ENCODE data around the gene RFX3.

RFX3 gene

GRCh38 chr9:3261484-3261883 is 264.3 kb downstream of the RFX3 start:
- no peak for DNase-seq (ENCODE audit: low read depth, low spot score)
- no peak overlapping the region for H3K4me3 ChIP-seq (ENCODE audit: low read length)

GRCh38 chr9:3256571-3257330 is 269.1 kb downstream of the RFX3 start:
- DNase-seq (ENCODE audit: low read depth, low spot score) = no peak
- no peak overlapping the region for H3K4me3 ChIP-seq (ENCODE audit: low read length)

- no peak overlapping the region for H3K4me3 ChIP-seq (ENCODE audit: low read length)
- no peak for DNase-seq (ENCODE audit: low read depth, low spot score)
Measured at GRCh38 chr9:3251309-3251708, 274.5 kb downstream of the RFX3 start.

GRCh38 chr9:3250741-3251140 is 275.1 kb downstream of the RFX3 start:
- no peak for DNase-seq (ENCODE audit: low read depth, low spot score)
- no peak overlapping the region for H3K4me3 ChIP-seq (ENCODE audit: low read length)

GRCh38 chr9:3247211-3247610 is 278.6 kb downstream of the RFX3 start:
- DNase-seq (ENCODE audit: low read depth, low spot score) = no peak

GRCh38 chr9:3246241-3246640 is 279.6 kb downstream of the RFX3 start:
- no peak overlapping the region for H3K4me3 ChIP-seq (ENCODE audit: low read length)
- no peak for DNase-seq (ENCODE audit: low read depth, low spot score)

More at GRCh38 chr9:3247211-3247610, 278.6 kb downstream of the RFX3 start:
- no peak overlapping the region for H3K4me3 ChIP-seq (ENCODE audit: low read length)

- no peak overlapping the region for H3K4me3 ChIP-seq (ENCODE audit: low read length)
- no peak for DNase-seq (ENCODE audit: low read depth, low spot score)
Measured at GRCh38 chr9:3244963-3245653, 280.7 kb downstream of the RFX3 start.

- no peak for DNase-seq (ENCODE audit: low read depth, low spot score)
- no peak overlapping the region for H3K4me3 ChIP-seq (ENCODE audit: low read length)
Measured at GRCh38 chr9:3243683-3244082, 282.1 kb downstream of the RFX3 start.

GRCh38 chr9:3241290-3241689 is 284.5 kb downstream of the RFX3 start:
- no peak for DNase-seq (ENCODE audit: low read depth, low spot score)
- H3K4me3 ChIP-seq (ENCODE audit: low read length) = no peak overlapping the region

- DNase-seq (ENCODE audit: low read depth, low spot score) = peak; percentile 67
- no peak overlapping the region for H3K4me3 ChIP-seq (ENCODE audit: low read length)
Measured at GRCh38 chr9:3240656-3241268, 285.0 kb downstream of the RFX3 start.

- no peak for DNase-seq (ENCODE audit: low read depth, low spot score)
- no peak overlapping the region for H3K4me3 ChIP-seq (ENCODE audit: low read length)
Measured at GRCh38 chr9:3239240-3239639, 286.6 kb downstream of the RFX3 start.

- DNase-seq (ENCODE audit: low read depth, low spot score) = no peak
- H3K4me3 ChIP-seq (ENCODE audit: low read length) = no peak overlapping the region
Measured at GRCh38 chr9:3238236-3238635, 287.6 kb downstream of the RFX3 start.

- no peak for DNase-seq (ENCODE audit: low read depth, low spot score)
Measured at GRCh38 chr9:3237121-3237520, 288.7 kb downstream of the RFX3 start.

GRCh38 chr9:3235497-3235896 is 290.3 kb downstream of the RFX3 start:
- no peak for DNase-seq (ENCODE audit: low read depth, low spot score)
- no peak overlapping the region for H3K4me3 ChIP-seq (ENCODE audit: low read length)

More at GRCh38 chr9:3237121-3237520, 288.7 kb downstream of the RFX3 start:
- no peak overlapping the region for H3K4me3 ChIP-seq (ENCODE audit: low read length)

GRCh38 chr9:3224931-3225330 is 300.9 kb downstream of the RFX3 start:
- DNase-seq (ENCODE audit: low read depth, low spot score) = no peak
- no peak overlapping the region for H3K4me3 ChIP-seq (ENCODE audit: low read length)

- DNase-seq (ENCODE audit: low read depth, low spot score) = no peak
- no peak overlapping the region for H3K4me3 ChIP-seq (ENCODE audit: low read length)
Measured at GRCh38 chr9:3215658-3216057, 310.1 kb downstream of the RFX3 start.

- no peak for DNase-seq (ENCODE audit: low read depth, low spot score)
- no peak overlapping the region for H3K4me3 ChIP-seq (ENCODE audit: low read length)
Measured at GRCh38 chr9:3214741-3215140, 311.1 kb downstream of the RFX3 start.

GRCh38 chr9:3205421-3206095 is 320.2 kb downstream of the RFX3 start:
- no peak overlapping the region for H3K4me3 ChIP-seq (ENCODE audit: low read length)
- no peak for DNase-seq (ENCODE audit: low read depth, low spot score)

- DNase-seq (ENCODE audit: low read depth, low spot score) = no peak
- H3K4me3 ChIP-seq (ENCODE audit: low read length) = no peak overlapping the region
Measured at GRCh38 chr9:3200331-3200774, 325.4 kb downstream of the RFX3 start.

GRCh38 chr9:3193791-3194190 is 332.0 kb downstream of the RFX3 start:
- no peak overlapping the region for H3K4me3 ChIP-seq (ENCODE audit: low read length)
- no peak for DNase-seq (ENCODE audit: low read depth, low spot score)

All from Jurkat, Clone E6-1 (cell line).